Lung (tissue), 12 donors: ENCODE data around the gene FZD10. TPM values are rescaled to one million over a fixed set of nuclear protein-coding genes. Genes with fewer than 3 reads are reported as not detected.

ENCODE experiments used
- ATAC-seq: fragments of 200-7000 bp; cut with Tn5 transposase; one replicate; pipeline ENCODE4 v1.9.1; 2020; ENCODE audit warnings: moderate number of reproducible peaks; ENCODE audit not compliant: insufficient read depth, low FRiP score
- DNase-seq, 3 donors: peaks; one replicate each; pipeline ENCODE4 v3.0.0-alpha.2; 2013 to 2017
- H3K27ac ChIP-seq, 2 donors: one replicate each; pipeline ENCODE4 v1.5.1; 2013; ENCODE audit warnings: mild to moderate bottlenecking in 2 of 2, moderate library complexity in 2 of 2, control low read depth in 1 of 2, inconsistent platforms in 1 of 2, low read depth in 1 of 2, low read length in 1 of 2
- H3K27me3 ChIP-seq, 3 donors: one replicate each; pipeline ENCODE4 v1.5.1; 2013; ENCODE audit warnings: low read length in 2 of 3; ENCODE audit not compliant: control insufficient read depth in 3 of 3, insufficient read depth in 3 of 3
- H3K36me3 ChIP-seq, 4 donors: one replicate each; pipeline ENCODE4 v1.5.1; 2013; ENCODE audit warnings: low read length in 4 of 4, mild to moderate bottlenecking in 1 of 4, moderate library complexity in 1 of 4; ENCODE audit not compliant: control insufficient read depth in 4 of 4, insufficient read depth in 4 of 4
- H3K4me1 ChIP-seq, 5 donors: one replicate each; pipeline ENCODE4 v1.5.1; 2013; ENCODE audit warnings: low read length in 5 of 5, mild to moderate bottlenecking in 2 of 5, moderate library complexity in 1 of 5; ENCODE audit not compliant: control insufficient read depth in 5 of 5, insufficient read depth in 5 of 5
- H3K4me3 ChIP-seq: one replicate; pipeline ENCODE4 v1.5.1; 2013; ENCODE audit warnings: mild to moderate bottlenecking, control low read depth, moderate library complexity
- H3K9ac ChIP-seq, 2 donors: one replicate each; pipeline ENCODE4 v1.5.1; 2013; ENCODE audit warnings: low read length in 2 of 2, control low read depth in 1 of 2; ENCODE audit not compliant: insufficient read depth in 1 of 2
- H3K9me3 ChIP-seq, 4 donors: one replicate each; pipeline ENCODE4 v1.5.1; 2013; ENCODE audit warnings: low read length in 3 of 4, mild to moderate bottlenecking in 1 of 4, moderate library complexity in 1 of 4; ENCODE audit not compliant: control insufficient read depth in 4 of 4, insufficient read depth in 3 of 4
- CTCF ChIP-seq: IDR thresholded peaks from 2 replicates; pipeline ENCODE4 v1.5.1; 2012; ENCODE audit warnings: mild to moderate bottlenecking; ENCODE audit errors: control extremely low read depth, extremely low read depth
- WGBS, 2 donors: extraction: QIAGEN DNeasy Blood & Tissue Kit; methylation state at CpG; one replicate each; pipeline ENCODE4 v1.1.7; 2013; 5-methylcytosine and 5-hydroxymethylcytosine counted together
- polyA plus RNA-seq, 2 donors: library from polyadenylated mRNA; stranded (reverse); fragments of 200-250 nt; gene quantifications; one replicate each; pipeline ENCODE4 v1.2.1, GENCODE V29; 2013
- total RNA-seq, 2 donors: library from RNA; depleted of rRNA in 1 of 2; stranded (reverse); fragments of >200 nt in 1 of 2; gene quantifications; one replicate each; pipeline ENCODE4 v1.2.1, GENCODE V29; 2014 to 2021
- donor health status: control.
- donor health status: control.
- donor health status: Bipolar disorder and iron deficiency.
- donor health status: healthy.
- donor health status: DM: yes; HTN: yes; CAD: no.

FZD10 gene
- total and polyA plus RNA-seq, 4 donors: 0.49 to 1.8 (median 1.1) TPM

GRCh38 chr12:130161261-130162243 lies 712 bp upstream of the FZD10 start:
- DNase-seq: peak; percentile 83 to 89 (median 85)
- Histone ChIP-seq H3K9ac (no peak overlapping the region), H3K9me3 (peaks cover 0 to 12% (median 0%) of the 10 kb centered on the region in 4 donors), H3K4me3 (peak overlapping the region; percentile 24), H3K27ac (no peak overlapping the region), H3K4me1 (peaks cover 0 to 24% (median 0%) of the 10 kb centered on the region in 5 donors), H3K36me3 (no peaks in the 10 kb centered on the region), H3K27me3 (peaks cover 26 to 77% (median 56%) of the 10 kb centered on the region in 3 donors)
- WGBS, 2 donors: 1 to 2% methylated on average over 87 of the region's 87 CpGs
- ATAC-seq: no peak
- no peak for TF ChIP-seq CTCF

GRCh38 chr12:130162745-130163460 lies 639 bp downstream of the FZD10 start:
- Histone ChIP-seq H3K4me1 (peaks cover 0 to 24% (median 0%) of the 10 kb centered on the region in 5 donors), H3K27me3 (peaks cover 26 to 79% (median 61%) of the 10 kb centered on the region in 3 donors), H3K4me3 (peak overlapping the region; percentile 8), H3K9me3 (peaks cover 0 to 12% (median 0%) of the 10 kb centered on the region in 4 donors), H3K27ac (no peak overlapping the region), H3K36me3 (no peaks in the 10 kb centered on the region), H3K9ac (no peak overlapping the region)
- ATAC-seq: peak; percentile 43
- peak in 1 of 3 donors; percentile 21 for DNase-seq
- WGBS, 2 donors: 4 to 5% methylated on average over 61 to 78 of the region's 78 CpGs
- no peak for TF ChIP-seq CTCF

GRCh38 chr12:130163461-130164215 lies 1.4 kb downstream of the FZD10 start:
- Histone ChIP-seq H3K4me3 (no peak overlapping the region), H3K9ac (no peak overlapping the region), H3K36me3 (no peaks in the 10 kb centered on the region), H3K27ac (no peak overlapping the region), H3K27me3 (peaks cover 26 to 79% (median 57%) of the 10 kb centered on the region in 3 donors), H3K4me1 (peaks cover 0 to 24% (median 0%) of the 10 kb centered on the region in 5 donors), H3K9me3 (peaks cover 0 to 12% (median 0%) of the 10 kb centered on the region in 4 donors)
- whole genome bisulfite sequencing, 2 donors: 11 to 22% methylated on average over 66 to 71 of the region's 71 CpGs
- no peak for ATAC-seq
- DNase-seq: no peak
- no peak for TF ChIP-seq CTCF
